ENCODE measurements around the gene PDGFRB. TPM values are rescaled to one million over a fixed set of nuclear protein-coding genes. Genes with fewer than 3 reads are reported as not detected.

The PDGFRB gene
- total RNA-seq, 2 experiments from 2014 or later = 53.3 to 68.9 TPM

DNA sequence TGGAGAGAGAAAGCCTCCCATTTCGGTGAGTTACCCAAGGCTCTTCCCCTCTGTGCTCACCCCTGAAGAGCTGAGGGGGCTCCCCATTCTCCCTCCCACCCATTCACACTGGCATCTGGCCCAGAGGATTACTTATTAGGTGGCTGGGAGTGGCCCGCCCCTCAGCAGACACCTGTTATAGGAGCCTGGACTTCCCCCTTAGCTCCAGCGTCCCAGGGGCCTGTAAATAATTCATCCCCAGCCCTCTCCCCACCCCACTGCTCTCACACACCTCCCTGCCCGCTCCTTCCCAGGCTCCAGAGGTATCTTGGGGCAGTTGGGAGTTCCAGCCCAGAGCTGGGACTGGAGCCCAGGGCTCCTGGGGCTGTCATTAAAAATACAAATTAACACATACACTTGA is 22.6 kb upstream of the PDGFRB start:
- no peak for ATAC-seq
- peaks cover 32% of the 10 kb centered on the region for H3K27me3 Mint-ChIP-seq
- CTCF ChIA-PET = interaction anchor here (1.1 to 3.1 kb wide), 4 partner anchors 10 to 40 kb away, joined by 3 to 20 read pairs (median 6); partner anchors contain the start of gene PDGFRB

DNA sequence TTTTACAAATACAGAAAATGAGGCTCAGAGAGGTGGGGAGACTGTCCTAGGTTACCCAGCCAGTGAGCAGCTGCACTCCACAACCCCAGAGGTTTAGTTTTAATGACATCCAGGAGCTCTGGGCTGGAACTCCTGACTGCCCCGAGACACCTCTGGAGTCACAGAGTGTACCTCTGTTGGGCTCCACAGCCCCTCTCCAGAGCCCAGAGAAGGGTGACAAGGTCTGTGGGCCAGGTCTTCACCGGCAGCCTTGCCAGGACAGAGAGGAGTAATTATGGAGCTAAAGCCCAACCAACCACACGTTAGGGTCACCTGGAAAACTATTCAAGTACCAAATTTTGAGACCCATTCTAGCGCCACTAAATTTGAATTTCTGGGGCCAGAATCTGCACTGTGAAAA is 22.1 kb upstream of the PDGFRB start:
- Mint-ChIP-seq H3K4me3 (no peak overlapping the region), H3K4me1 (no peaks in the 10 kb centered on the region), H3K27me3 (peaks cover 34% of the 10 kb centered on the region), H3K36me3 (no peaks in the 10 kb centered on the region), H3K27ac (no peak overlapping the region), H3K9me3 (ENCODE audit: low read depth) (no peaks in the 10 kb centered on the region)
- ATAC-seq (no peak), DNase-seq (no peak)
- CTCF ChIA-PET = interaction anchor here (1.1 to 3.1 kb wide), 4 partner anchors 9 to 40 kb away, joined by 3 to 20 read pairs (median 6); partner anchors contain the start of gene PDGFRB

More for the DNA sequence above, 22.6 kb upstream of the PDGFRB start:
- Mint-ChIP-seq H3K36me3 (no peaks in the 10 kb centered on the region), H3K27ac (no peak overlapping the region), H3K9me3 (ENCODE audit: low read depth) (no peaks in the 10 kb centered on the region), H3K4me1 (no peaks in the 10 kb centered on the region), H3K4me3 (no peak overlapping the region)
- DNase-seq = no peak

DNA sequence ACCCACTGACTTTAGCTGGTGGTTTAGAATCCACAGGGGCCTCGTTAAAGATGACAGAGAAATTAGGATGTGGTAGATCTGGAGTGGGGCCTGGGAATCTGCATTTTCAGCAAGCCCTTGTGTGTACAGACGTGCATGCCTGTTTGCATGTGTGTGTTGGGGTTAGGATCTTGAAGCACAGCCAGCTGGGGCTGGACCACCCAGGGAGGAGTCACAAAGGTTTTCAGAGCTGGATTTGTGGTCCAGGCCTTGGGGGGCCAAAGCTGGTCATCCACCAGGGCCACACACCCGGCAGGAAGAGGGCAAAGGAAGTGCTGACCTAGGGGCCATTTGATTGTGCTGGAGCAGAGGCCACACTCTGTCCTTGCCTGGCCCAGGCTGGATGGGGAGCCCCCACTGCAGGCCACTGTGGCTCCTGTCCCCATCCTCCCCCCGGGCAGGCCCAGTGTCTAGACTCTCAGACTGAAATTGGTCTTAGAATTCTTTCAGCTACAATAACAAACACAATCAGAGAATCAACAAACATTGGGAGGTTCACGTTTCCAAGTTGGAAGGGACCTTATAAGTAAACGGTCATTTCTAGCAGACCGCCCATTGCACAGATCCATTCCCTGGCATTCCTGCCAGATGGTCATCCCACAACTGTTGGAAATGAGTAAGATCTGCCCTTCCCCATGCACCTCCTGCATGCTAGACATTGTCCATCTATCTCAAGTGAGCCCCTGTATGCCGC is 21.3 kb upstream of the PDGFRB start:
- H3K27ac Mint-ChIP-seq = no peak overlapping the region
- peaks cover 32% of the 10 kb centered on the region for H3K27me3 Mint-ChIP-seq
- DNase-seq (no peak), ATAC-seq (no peak)
- CTCF ChIA-PET = interaction anchor here (1.0 to 3.2 kb wide), 10 partner anchors 8 to 58 kb away, joined by 3 to 33 read pairs (median 4); partner anchors contain the start of gene PDGFRB
- H3K36me3 Mint-ChIP-seq = no peaks in the 10 kb centered on the region
- no peaks in the 10 kb centered on the region for H3K9me3 Mint-ChIP-seq (ENCODE audit: low read depth)
- no peak overlapping the region for H3K4me3 Mint-ChIP-seq
- no peaks in the 10 kb centered on the region for H3K4me1 Mint-ChIP-seq

DNA sequence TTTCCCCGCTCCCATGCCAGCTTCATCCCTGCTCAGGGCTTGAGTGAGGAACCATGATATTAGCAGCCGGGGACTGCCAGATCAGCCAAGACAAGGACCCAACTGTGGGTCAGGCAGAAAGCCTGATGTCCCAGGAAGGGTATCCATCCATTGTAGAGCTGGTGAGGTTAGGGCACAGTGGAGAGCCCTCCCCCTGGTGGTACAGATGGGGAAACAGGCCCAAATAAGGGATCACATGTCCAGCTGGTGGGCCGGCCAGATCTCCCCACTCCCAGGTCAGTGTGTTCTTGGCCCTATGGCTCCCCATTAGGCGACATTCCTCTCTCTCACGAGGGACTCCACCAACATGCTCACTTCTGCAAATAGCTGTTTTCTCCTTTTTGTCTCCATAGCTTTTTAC is 19.9 kb upstream of the PDGFRB start:
- Mint-ChIP-seq H3K4me3 (no peak overlapping the region), H3K27me3 (peaks cover 35% of the 10 kb centered on the region), H3K27ac (no peak overlapping the region), H3K4me1 (no peaks in the 10 kb centered on the region), H3K9me3 (ENCODE audit: low read depth) (no peaks in the 10 kb centered on the region), H3K36me3 (no peaks in the 10 kb centered on the region)
- DNase-seq (no peak), ATAC-seq (peak; percentile 61)
- CTCF ChIA-PET = interaction anchor here (0.6 to 3.2 kb wide), 17 partner anchors 10 to 176 kb away, joined by 3 to 33 read pairs (median 3); partner anchors contain the start of gene PDGFRB

DNA sequence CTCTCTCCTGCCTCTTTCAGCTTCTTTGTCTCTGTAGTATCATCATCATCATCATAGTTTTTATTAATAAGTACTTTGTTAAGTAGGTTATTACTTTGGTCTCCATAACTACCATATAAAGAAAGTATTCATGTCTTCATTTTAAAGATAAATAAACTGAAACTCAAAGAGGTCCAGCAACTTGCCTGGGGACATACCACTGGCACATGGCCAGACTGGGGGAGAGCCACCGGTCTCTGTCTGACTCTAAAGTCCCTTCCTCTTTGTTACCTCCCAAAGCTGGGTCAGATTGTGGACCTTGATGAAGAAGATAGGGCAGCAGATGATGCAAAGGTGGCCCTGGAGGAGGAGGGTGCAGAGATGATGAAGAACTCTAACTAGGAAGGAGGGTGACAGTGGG is 19.4 kb upstream of the PDGFRB start:
- no peak overlapping the region for H3K4me3 Mint-ChIP-seq
- ATAC-seq (no peak), DNase-seq (no peak)
- H3K27ac Mint-ChIP-seq = no peak overlapping the region
- CTCF ChIA-PET = interaction anchor here (0.8 to 3.2 kb wide), 13 partner anchors 10 to 176 kb away, joined by 3 to 33 read pairs (median 3); partner anchors contain the start of gene PDGFRB
- H3K36me3 Mint-ChIP-seq = no peaks in the 10 kb centered on the region
- peaks cover 40% of the 10 kb centered on the region for H3K27me3 Mint-ChIP-seq
- no peaks in the 10 kb centered on the region for H3K4me1 Mint-ChIP-seq
- H3K9me3 Mint-ChIP-seq (ENCODE audit: low read depth) = no peaks in the 10 kb centered on the region

DNA sequence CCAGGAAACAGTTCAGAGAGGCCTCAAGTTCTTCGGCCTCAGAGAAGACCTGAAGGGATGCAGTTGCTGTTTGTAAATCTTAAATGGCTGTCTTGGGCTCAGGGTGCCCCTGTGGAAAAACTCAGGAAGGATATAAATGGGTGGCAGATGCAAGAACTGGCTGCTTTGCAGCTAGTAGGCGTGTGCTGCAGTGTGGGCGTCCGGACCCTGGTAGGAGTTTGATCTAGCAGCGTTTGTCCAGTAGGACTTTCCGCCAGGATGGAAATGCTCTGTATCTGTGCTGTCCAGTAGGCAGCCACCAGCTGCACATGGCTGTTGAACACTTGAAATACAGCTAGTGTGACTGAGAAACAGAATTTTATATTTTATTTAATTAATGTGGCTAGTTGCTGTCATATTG is 18.6 kb upstream of the PDGFRB start:
- CTCF ChIA-PET = interaction anchor here (0.6 to 3.8 kb wide), 8 partner anchors 9 to 674 kb away, joined by 3 to 33 read pairs (median 6); partner anchors contain the start of gene PDGFRB
- ATAC-seq (no peak), DNase-seq (no peak)
- H3K4me1 Mint-ChIP-seq = no peaks in the 10 kb centered on the region
- H3K27ac Mint-ChIP-seq = no peak overlapping the region
- no peaks in the 10 kb centered on the region for H3K36me3 Mint-ChIP-seq
- peaks cover 48% of the 10 kb centered on the region for H3K27me3 Mint-ChIP-seq
- no peak overlapping the region for H3K4me3 Mint-ChIP-seq
- H3K9me3 Mint-ChIP-seq (ENCODE audit: low read depth) = no peaks in the 10 kb centered on the region

DNA sequence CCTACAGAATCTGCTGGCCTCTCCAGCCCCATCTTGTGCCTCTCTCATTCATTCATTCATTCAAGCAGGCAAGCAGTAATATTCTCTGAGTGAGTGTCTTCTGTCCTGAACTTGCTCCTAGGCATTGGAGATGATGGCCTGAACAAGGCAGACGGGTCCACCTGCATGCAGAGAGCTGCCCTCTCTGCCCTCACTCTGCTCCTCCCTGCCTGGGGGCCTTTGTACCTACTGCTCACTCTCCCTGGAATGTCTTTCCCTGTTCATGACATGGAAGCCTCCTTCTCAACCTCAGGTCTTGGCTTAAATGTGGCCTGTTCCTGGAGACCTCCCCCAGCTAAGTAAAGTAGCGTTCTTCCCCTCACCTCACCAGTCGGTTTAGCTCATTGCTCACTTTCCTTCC is 17.5 kb upstream of the PDGFRB start:
- no peak for ATAC-seq
- no peaks in the 10 kb centered on the region for H3K9me3 Mint-ChIP-seq (ENCODE audit: low read depth)
- DNase-seq = no peak
- H3K27ac Mint-ChIP-seq = no peak overlapping the region
- CTCF ChIA-PET = interaction anchor here (0.6 to 3.8 kb wide), 6 partner anchors 9 to 263 kb away, joined by 3 to 18 read pairs (median 4); partner anchors contain the start of gene PDGFRB
- no peak overlapping the region for H3K4me3 Mint-ChIP-seq
- no peaks in the 10 kb centered on the region for H3K4me1 Mint-ChIP-seq
- no peaks in the 10 kb centered on the region for H3K36me3 Mint-ChIP-seq
- peaks cover 54% of the 10 kb centered on the region for H3K27me3 Mint-ChIP-seq

DNA sequence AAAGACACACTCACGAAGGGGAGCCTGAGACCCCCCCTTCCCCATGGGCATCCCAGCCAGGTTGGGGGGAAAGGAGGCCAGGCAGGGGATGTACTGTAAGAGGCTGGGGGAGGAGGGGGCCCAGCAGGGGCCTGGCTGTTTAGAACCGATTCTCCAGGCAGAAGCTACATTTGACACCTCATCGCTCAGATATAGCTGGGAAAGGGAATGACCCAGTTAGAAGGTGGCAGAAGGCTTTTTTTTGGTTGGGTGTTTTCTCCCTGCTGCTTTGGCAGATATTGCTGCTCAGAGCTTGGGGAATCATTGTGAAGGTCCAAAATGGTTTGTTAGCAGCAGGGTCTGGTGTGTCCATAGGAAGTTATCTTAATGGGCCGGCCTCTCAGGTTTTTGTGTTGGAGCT is 16.9 kb upstream of the PDGFRB start:
- no peaks in the 10 kb centered on the region for H3K36me3 Mint-ChIP-seq
- ATAC-seq (no peak), DNase-seq (no peak)
- H3K27me3 Mint-ChIP-seq = peaks cover 60% of the 10 kb centered on the region
- no peak overlapping the region for H3K4me3 Mint-ChIP-seq
- no peaks in the 10 kb centered on the region for H3K4me1 Mint-ChIP-seq
- no peak overlapping the region for H3K27ac Mint-ChIP-seq
- CTCF ChIA-PET = interaction anchor here (0.6 to 3.8 kb wide), 5 partner anchors 8 to 260 kb away, joined by 3 to 18 read pairs (median 4); no protein-coding TSS in a partner anchor
- H3K9me3 Mint-ChIP-seq (ENCODE audit: low read depth) = no peaks in the 10 kb centered on the region

DNA sequence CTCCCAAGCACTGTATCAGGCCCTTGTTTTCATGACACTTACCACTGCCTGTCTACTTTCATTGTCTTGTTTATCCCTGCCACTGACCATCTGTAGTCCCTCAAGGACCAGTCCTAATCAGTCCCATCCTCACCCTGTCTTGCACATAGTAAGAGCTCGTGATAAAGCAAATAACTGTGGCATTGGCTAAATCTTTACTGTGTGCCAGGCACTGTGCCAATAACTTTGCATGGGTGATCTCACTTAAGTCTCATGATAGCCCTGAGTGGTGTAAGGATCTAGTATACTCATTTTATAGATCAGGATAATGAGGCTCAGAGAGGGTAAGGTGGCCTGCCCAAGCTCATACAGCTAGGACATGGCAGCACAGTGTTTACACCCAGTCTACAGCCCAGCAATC is 16.5 kb upstream of the PDGFRB start:
- peaks cover 62% of the 10 kb centered on the region for H3K27me3 Mint-ChIP-seq
- no peak for DNase-seq
- H3K4me1 Mint-ChIP-seq = no peaks in the 10 kb centered on the region
- ATAC-seq = no peak
- no peak overlapping the region for H3K4me3 Mint-ChIP-seq
- H3K9me3 Mint-ChIP-seq (ENCODE audit: low read depth) = no peaks in the 10 kb centered on the region
- no peak overlapping the region for H3K27ac Mint-ChIP-seq
- CTCF ChIA-PET = interaction anchor here (1.0 to 3.8 kb wide), 4 partner anchors 8 to 42 kb away, joined by 3 to 18 read pairs (median 6); no protein-coding TSS in a partner anchor
- no peaks in the 10 kb centered on the region for H3K36me3 Mint-ChIP-seq

DNA sequence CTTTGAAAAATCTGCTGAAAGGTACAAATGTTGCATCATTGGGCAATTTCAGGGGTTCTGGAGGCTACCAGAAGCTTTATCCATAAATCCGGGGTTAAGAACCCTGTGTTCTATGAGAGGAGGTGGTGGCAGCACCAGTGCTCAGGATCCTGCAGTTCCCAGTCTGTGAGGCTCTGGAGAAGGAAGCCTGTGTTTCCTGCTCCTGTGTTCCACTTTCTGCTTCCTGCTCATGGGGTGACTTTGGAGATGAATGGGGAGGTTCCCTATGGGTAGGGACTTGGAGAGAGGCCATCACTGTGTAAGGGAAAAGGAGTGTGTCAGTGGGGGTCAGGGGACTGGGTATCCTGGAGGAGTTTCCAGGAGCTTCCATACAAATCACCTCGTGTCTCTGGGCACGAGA is 13.2 kb upstream of the PDGFRB start:
- no peak for ATAC-seq
- DNase-seq = no peak
- H3K27ac Mint-ChIP-seq = no peak overlapping the region
- no peaks in the 10 kb centered on the region for H3K36me3 Mint-ChIP-seq
- CTCF ChIA-PET = interaction anchor here (1.0 to 1.6 kb wide), 3 partner anchors 9 to 50 kb away, joined by 3 to 8 read pairs (median 4); no protein-coding TSS in a partner anchor
- peaks cover 72% of the 10 kb centered on the region for H3K27me3 Mint-ChIP-seq
- H3K9me3 Mint-ChIP-seq (ENCODE audit: low read depth) = no peaks in the 10 kb centered on the region
- H3K4me3 Mint-ChIP-seq = no peak overlapping the region
- H3K4me1 Mint-ChIP-seq = no peaks in the 10 kb centered on the region

DNA sequence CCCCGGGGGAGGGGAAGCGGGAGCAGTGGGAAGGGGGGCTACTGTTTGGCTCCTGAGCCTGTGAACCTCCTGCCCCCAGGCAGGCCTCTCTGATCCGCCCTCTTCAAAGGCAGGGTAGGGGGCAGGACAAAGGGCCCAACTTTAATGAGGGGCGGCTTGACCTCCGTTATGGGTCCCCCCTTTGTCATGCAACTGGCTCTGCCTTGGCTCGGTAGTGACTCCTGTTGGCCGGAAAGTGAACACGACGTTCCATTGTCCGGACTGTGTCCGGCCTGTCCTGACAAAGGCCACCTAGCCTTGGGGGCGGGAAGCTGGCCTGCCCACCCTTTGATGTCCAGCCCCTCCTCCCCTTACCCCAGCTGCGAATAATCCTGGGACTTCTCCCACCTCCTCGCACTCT is 12.3 kb upstream of the PDGFRB start:
- H3K36me3 Mint-ChIP-seq = no peaks in the 10 kb centered on the region
- H3K9me3 Mint-ChIP-seq (ENCODE audit: low read depth) = no peaks in the 10 kb centered on the region
- peaks cover 63% of the 10 kb centered on the region for H3K27me3 Mint-ChIP-seq
- no peak for DNase-seq
- no peaks in the 10 kb centered on the region for H3K4me1 Mint-ChIP-seq
- no peak overlapping the region for H3K4me3 Mint-ChIP-seq
- H3K27ac Mint-ChIP-seq = no peak overlapping the region
- no peak for ATAC-seq
- CTCF ChIA-PET = interaction anchor here (1.0 to 1.6 kb wide), 3 partner anchors 9 to 50 kb away, joined by 3 to 8 read pairs (median 4); no protein-coding TSS in a partner anchor

DNA sequence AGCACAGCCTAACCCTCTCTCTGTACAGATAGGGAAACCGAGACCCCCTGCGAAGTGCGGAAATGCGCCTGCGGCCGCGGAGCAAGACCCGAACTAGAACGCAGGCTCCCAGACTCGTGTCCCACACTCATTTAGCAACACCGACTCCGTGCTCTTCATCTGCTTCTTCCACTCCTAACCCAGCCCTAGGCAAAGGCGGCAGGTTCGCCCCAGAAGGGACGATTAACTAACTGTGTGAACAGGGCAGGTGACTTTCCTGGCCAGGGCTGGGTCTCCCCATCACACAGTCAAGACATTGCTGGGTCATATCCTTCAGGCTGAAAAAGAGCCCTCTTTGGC is 11.8 kb upstream of the PDGFRB start:
- Mint-ChIP-seq H3K27ac (no peak overlapping the region), H3K4me1 (no peaks in the 10 kb centered on the region), H3K9me3 (ENCODE audit: low read depth) (no peaks in the 10 kb centered on the region), H3K4me3 (no peak overlapping the region), H3K27me3 (peaks cover 63% of the 10 kb centered on the region), H3K36me3 (no peaks in the 10 kb centered on the region)
- no peak for ATAC-seq
- CTCF ChIA-PET = interaction anchor here (1.6 kb wide), 1 partner anchor 10 kb away, joined by 8 read pairs; no protein-coding TSS in a partner anchor
- DNase-seq = no peak

DNA sequence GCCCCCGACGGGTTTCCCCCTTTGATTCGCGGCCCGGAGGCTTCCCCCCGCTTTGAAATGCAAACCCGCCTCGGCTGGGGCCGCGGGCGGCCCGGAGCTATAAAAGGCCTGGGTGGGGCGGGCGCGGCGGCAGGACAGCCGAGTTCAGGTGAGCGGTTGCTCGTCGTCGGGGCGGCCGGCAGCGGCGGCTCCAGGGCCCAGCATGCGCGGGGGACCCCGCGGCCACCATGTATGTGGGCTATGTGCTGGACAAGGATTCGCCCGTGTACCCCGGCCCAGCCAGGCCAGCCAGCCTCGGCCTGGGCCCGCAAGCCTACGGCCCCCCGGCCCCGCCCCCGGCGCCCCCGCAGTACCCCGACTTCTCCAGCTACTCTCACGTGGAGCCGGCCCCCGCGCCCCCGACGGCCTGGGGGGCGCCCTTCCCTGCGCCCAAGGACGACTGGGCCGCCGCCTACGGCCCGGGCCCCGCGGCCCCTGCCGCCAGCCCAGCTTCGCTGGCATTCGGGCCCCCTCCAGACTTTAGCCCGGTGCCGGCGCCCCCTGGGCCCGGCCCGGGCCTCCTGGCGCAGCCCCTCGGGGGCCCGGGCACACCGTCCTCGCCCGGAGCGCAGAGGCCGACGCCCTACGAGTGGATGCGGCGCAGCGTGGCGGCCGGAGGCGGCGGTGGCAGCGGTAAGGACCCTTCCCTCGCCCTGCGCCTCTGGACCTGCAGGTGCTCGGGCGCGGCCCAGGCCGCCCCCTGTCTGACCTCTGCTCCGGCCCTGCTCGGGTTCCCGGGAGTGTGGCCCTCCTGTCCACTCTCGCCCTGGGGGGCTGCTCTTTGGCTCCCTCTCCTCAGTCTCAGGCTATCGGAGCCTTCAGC is 11.2 kb upstream of the PDGFRB start, which contains the start of gene CDX1:
Gene CDX1, plus strand, starts transcription at position 129 of the 862 bp plus-strand sequence. Its CDS starts 99 bp downstream, at position 228.
- no peak for DNase-seq
- no peaks in the 10 kb centered on the region for H3K4me1 Mint-ChIP-seq
- H3K9me3 Mint-ChIP-seq (ENCODE audit: low read depth) = no peaks in the 10 kb centered on the region
- H3K27me3 Mint-ChIP-seq = peaks cover 61% of the 10 kb centered on the region
- H3K36me3 Mint-ChIP-seq = no peaks in the 10 kb centered on the region
- CTCF ChIA-PET = no interaction called here
- H3K27ac Mint-ChIP-seq = no peak within 1 kb of the TSS
- no peak for ATAC-seq
- no peak within 1 kb of the TSS for H3K4me3 Mint-ChIP-seq
